ENCODE measurements around the gene BORCS6.
A peak's percentile ranks its signal among the peaks of the same experiment; 100 is the strongest.

The BORCS6 gene

GRCh38 chr17:8140065-8141029 lies 49.6 kb downstream of the BORCS6 start:
- no peak for DNase-seq

GRCh38 chr17:8138672-8139371 lies 51.2 kb downstream of the BORCS6 start:
- DNase-seq: peak; percentile 98

- no peak for DNase-seq
These were observed 51.7 kb downstream of the BORCS6 start for GRCh38 chr17:8138374-8138671.

Measured in NCI-H1694 (cell line).